Measurements from ENCODE around the gene DDAH2. TPM values are rescaled to one million over a fixed set of nuclear protein-coding genes. Genes with fewer than 3 reads are reported as not detected.

DDAH2 gene
- total RNA-seq, 4 donors from 2014 or later, result 99.9 to 117 (median 114) TPM

- H3K27ac ChIP-seq, result peak overlapping the region in 2 of 3 donors; percentile 66 to 69
- peak in 1 of 2 donors; percentile 22 for DNase-seq
- H3K4me3 ChIP-seq (replicated peaks in 1 of 3), result no peak overlapping the region
Observed at GRCh38 chr6:31776485-31776988, 47.4 kb upstream of the DDAH2 start.

GRCh38 chr6:31775633-31776484, 46.8 kb upstream of the DDAH2 start:
- intact Hi-C loops (cut with DNase I), result no loop called here
- Histone ChIP-seq H3K27ac (peak overlapping the region in 1 of 3 donors; percentile 66), H3K36me3 (peaks cover 17 to 24% of the 10 kb centered on the region in 2 donors), H3K9me3 (no peaks in the 10 kb centered on the region), H3K27me3 (no peaks in the 10 kb centered on the region), H3K4me3 (replicated peaks in 1 of 3) (no peak overlapping the region), H3K4me1 (peaks cover 8 to 14% of the 10 kb centered on the region in 2 donors)
- DNase-seq, result no peak
- TF ChIP-seq POLR2A (IDR thresholded peaks at IDR 0.05) (no peak), CTCF (IDR thresholded peaks at IDR 0.05) (no peak)
- WGBS, 2 donors, result 89 to 93% methylated on average over 19 to 25 of the region's 32 CpGs

More at GRCh38 chr6:31776485-31776988, 47.4 kb upstream of the DDAH2 start:
- Histone ChIP-seq H3K9me3 (no peaks in the 10 kb centered on the region), H3K36me3 (peaks cover 24 to 31% of the 10 kb centered on the region in 2 donors), H3K27me3 (no peaks in the 10 kb centered on the region), H3K4me1 (peaks cover 8 to 14% of the 10 kb centered on the region in 2 donors)
- intact Hi-C loops (cut with DNase I), result no loop called here
- WGBS, 2 donors, result 53 to 66% methylated on average over 7 to 10 of the region's 14 CpGs
- TF ChIP-seq POLR2A (IDR thresholded peaks at IDR 0.05) (no peak), CTCF (IDR thresholded peaks at IDR 0.05) (no peak)

- intact Hi-C loops (cut with DNase I), result no loop called here
- H3K4me1 ChIP-seq, result peaks cover 8 to 14% of the 10 kb centered on the region in 2 donors
- no peaks in the 10 kb centered on the region for H3K9me3 ChIP-seq
- no peak overlapping the region for H3K4me3 ChIP-seq (replicated peaks in 1 of 3)
- no peaks in the 10 kb centered on the region for H3K27me3 ChIP-seq
- TF ChIP-seq POLR2A (IDR thresholded peaks at IDR 0.05) (no peak), CTCF (IDR thresholded peaks at IDR 0.05) (no peak)
- H3K36me3 ChIP-seq, result peaks cover 11 to 17% of the 10 kb centered on the region in 2 donors
- no peak overlapping the region for H3K27ac ChIP-seq
- 71 to 88% methylated on average over 2 to 4 of the region's 4 CpGs for WGBS, 2 donors
- DNase-seq, result no peak
Observed at GRCh38 chr6:31775184-31775583, 46.1 kb upstream of the DDAH2 start.

DNA sequence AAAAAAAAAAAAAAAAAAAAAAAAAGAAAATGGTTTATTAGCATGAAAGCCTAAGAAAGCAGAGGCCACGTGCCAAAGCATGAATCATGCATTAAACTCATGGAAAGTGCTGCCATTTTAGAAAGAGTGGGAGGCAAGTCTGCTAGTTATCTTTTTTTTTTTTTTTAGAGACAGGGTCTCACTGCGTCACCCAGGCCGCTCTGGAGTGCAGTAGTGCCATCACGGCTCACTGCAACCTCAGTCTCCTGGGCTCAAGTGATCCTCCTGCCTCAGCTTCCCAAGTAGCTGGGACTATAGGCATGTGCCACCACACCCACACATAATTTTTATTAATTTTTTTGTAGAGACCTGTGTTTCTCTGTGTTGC, 42.9 kb upstream of the DDAH2 start:
- no peak for TF ChIP-seq POLR2A (IDR thresholded peaks at IDR 0.05)
- no peak for TF ChIP-seq CTCF (IDR thresholded peaks at IDR 0.05)
- intact Hi-C loops (cut with DNase I), result no loop called here
- WGBS, 2 donors, result 64 to 85% methylated on average over 4 of the region's 4 CpGs

GRCh38 chr6:31770860-31771259, 41.8 kb upstream of the DDAH2 start:
- Histone ChIP-seq H3K27ac (no peak overlapping the region), H3K36me3 (no peaks in the 10 kb centered on the region), H3K4me1 (no peaks in the 10 kb centered on the region), H3K4me3 (replicated peaks in 1 of 3) (no peak overlapping the region), H3K27me3 (no peaks in the 10 kb centered on the region), H3K9me3 (no peaks in the 10 kb centered on the region)
- intact Hi-C loops (cut with DNase I), result no loop called here
- TF ChIP-seq POLR2A (IDR thresholded peaks at IDR 0.05), result no peak
- TF ChIP-seq CTCF (IDR thresholded peaks at IDR 0.05), result no peak
- WGBS, 2 donors, result 86 to 98% methylated on average over 2 of the region's 2 CpGs
- DNase-seq, result no peak

More for the DNA sequence above, 42.9 kb upstream of the DDAH2 start:
- Histone ChIP-seq H3K36me3 (no peaks in the 10 kb centered on the region), H3K27me3 (no peaks in the 10 kb centered on the region), H3K27ac (no peak overlapping the region), H3K9me3 (no peaks in the 10 kb centered on the region), H3K4me1 (peaks cover 6 to 8% of the 10 kb centered on the region in 2 donors), H3K4me3 (replicated peaks in 1 of 3) (no peak overlapping the region)
- DNase-seq, result no peak
